ENCODE measurements around the gene AGXT.
A peak's percentile ranks its signal among the peaks of the same experiment; 100 is the strongest.

AGXT gene

GRCh38 chr2:240915526-240916341, 47.1 kb downstream of the AGXT start:
- no peak for DNase-seq (ENCODE audit: low read depth)

- no peak for DNase-seq (ENCODE audit: low read depth)
Observed at GRCh38 chr2:240916571-240917008, 48.0 kb downstream of the AGXT start.

- DNase-seq (ENCODE audit: low read depth): no peak
Observed at GRCh38 chr2:240917009-240917683, 48.5 kb downstream of the AGXT start.

GRCh38 chr2:240917684-240918257, 49.1 kb downstream of the AGXT start:
- no peak for DNase-seq (ENCODE audit: low read depth)

DNA sequence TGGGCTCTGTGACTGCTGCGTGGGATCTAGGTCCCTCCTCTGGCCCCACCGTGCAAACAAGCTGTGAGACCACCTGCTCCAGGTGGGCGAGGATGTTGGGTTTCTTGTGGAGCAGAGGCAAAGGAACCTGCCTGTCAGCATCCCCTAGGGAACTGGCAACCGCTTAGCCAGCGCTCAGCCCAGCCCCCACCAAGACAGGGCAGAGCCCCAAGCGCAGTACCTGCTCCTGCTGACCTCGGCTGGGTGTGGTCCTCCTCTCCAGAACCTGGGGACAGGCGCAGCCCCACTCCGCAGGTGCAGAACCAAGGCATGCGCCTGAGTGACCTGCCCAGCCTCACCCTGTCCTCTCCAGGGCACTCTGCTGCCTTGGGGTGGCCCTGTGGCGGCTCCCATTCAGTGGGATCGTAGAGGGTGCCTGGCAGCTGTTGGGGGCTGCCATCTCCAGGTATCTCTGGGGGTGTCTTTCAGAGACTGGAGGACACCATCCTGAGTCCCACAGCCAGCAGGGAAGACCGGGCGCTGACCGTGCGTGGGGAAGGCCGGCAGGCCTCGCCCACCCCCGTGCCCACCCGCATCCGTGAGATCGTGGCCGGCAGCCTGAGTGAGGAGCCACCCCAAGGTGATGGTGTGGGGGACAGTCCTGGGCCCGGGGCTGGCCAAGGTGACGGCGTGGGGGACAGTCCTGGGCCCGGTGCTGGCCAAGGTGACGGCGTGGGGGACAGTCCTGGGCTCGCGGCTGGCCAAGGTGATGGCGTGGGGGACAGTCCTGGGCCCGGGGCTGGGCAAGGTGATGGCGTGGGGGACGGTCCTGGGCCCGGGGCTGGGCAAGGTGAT, 49.9 kb downstream of the AGXT start:
- DNase-seq (ENCODE audit: low read depth): no peak

DNA sequence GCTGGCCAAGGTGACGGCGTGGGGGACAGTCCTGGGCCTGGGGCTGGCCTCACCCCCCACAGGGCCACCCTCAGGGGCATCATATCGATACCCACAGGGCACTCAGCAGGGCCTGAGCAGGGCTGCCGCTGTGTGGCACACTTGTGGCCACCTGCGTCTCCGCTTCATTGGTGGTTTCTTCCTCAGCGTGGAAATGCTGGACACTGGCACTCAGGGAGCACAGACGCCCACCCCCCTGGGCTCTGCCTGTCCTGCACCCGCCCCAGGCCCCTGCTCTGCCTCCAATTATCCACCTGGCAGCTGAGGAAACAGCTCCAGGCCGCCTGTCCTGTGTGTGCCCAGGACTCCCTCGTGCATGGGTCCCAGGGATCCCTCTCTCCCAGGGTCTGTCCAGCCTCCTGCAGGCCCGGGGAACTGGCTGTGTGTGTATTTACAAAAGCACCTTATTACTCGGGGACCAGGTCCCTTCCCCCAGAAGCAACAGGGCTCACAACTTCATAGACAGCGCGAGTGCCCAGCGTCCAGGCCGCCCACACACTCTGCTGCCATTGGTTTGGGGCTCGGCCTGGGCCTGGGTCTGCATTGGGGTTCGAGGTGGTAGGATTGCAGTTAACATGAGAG, 50.6 kb downstream of the AGXT start:
- DNase-seq (ENCODE audit: low read depth): no peak

DNA sequence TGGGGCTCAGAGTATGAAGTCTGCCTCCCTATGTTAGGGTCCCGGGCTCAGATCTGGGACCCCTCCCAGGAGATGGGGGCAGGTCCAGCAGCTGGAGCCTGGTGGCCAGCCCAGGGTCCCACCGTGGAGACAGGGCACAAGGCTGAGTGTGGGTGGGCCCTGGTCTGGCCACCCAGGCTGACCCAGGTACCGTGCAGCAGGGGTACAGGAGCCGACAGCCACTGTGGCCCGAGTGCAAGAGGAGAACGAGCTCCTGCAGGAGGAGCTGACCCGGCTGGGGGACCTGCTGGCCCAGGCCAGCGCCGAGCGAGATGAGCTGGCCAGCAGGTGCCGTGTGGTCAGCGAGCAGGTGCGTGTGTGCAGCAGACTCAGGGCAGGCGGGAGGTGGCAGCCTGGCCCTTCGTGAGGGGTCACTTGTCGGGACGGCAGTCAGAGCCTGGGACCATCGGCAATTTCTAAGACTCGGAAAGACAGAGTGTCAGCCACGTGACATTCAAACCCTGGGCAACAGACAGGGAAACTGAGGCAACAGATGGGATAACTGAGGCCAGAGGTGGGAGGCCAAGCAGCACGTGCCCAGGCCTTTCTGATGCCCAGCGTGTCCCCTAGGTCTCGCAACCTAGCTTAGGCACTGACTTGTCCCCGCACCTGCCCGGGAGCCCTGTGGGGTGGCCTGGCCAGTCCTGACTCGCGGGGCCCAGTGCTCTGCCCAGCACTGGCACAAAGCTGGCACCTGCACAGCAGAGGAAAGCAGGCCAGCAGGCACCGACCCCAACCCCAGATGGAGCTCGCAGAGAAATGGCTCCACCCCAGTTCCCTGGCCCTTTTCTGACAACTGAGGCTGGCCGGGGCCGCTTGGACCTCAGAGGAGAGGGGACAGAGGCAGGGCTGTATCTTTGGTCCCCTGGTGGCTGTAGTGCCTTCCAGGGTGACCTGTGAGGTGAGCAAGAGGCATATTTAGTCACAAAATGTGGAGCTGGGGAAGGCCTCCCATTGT, 51.5 kb downstream of the AGXT start:
- DNase-seq (ENCODE audit: low read depth): no peak

GRCh38 chr2:240920783-240921231, 52.2 kb downstream of the AGXT start:
- DNase-seq (ENCODE audit: low read depth): no peak

GRCh38 chr2:240921311-240921994, 52.8 kb downstream of the AGXT start:
- peak; percentile 62 for DNase-seq (ENCODE audit: low read depth)

GRCh38 chr2:240921995-240922244, 53.3 kb downstream of the AGXT start:
- DNase-seq (ENCODE audit: low read depth): no peak

DNA sequence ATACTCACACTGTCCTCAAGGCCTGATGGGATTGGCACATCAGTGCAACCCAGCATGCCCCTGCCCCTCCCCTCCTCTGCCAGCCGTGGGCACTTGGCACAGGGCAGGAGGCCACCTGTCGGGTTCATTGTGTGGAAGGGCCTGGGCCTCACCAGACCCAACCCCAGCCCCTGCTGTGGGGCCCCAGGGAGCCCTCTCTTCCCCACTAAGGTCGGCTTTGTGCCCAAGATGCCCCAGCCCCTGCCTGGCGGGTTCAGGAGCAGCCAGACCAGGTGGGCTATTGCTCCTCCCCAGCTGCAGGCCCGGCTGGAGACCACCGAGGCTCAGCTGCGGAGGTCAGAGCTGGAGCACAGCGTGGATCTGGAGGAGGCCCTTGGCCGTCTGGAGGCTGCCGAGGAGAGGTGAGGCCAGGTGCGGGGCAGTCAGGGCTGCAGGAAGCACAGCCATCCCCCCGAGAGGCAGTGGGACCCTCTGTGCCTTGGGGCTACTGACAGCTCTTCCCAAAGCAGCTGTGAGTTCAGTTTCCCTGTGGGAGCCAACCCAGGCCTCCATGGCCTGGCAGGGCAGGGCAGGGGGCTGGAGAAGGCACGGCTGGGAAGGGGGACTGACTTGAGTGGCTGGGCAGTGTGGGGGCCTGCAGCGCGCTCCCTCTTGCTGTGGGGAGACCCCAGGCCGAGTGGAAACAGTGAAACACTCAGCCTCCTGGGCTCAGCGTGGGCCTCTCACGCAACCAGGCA, 53.8 kb downstream of the AGXT start:
- no peak for DNase-seq (ENCODE audit: low read depth)

- no peak for DNase-seq (ENCODE audit: low read depth)
Observed at GRCh38 chr2:240922982-240923537, 54.4 kb downstream of the AGXT start.

- no peak for DNase-seq (ENCODE audit: low read depth)
Observed at GRCh38 chr2:240925191-240925567, 56.6 kb downstream of the AGXT start.

DNA sequence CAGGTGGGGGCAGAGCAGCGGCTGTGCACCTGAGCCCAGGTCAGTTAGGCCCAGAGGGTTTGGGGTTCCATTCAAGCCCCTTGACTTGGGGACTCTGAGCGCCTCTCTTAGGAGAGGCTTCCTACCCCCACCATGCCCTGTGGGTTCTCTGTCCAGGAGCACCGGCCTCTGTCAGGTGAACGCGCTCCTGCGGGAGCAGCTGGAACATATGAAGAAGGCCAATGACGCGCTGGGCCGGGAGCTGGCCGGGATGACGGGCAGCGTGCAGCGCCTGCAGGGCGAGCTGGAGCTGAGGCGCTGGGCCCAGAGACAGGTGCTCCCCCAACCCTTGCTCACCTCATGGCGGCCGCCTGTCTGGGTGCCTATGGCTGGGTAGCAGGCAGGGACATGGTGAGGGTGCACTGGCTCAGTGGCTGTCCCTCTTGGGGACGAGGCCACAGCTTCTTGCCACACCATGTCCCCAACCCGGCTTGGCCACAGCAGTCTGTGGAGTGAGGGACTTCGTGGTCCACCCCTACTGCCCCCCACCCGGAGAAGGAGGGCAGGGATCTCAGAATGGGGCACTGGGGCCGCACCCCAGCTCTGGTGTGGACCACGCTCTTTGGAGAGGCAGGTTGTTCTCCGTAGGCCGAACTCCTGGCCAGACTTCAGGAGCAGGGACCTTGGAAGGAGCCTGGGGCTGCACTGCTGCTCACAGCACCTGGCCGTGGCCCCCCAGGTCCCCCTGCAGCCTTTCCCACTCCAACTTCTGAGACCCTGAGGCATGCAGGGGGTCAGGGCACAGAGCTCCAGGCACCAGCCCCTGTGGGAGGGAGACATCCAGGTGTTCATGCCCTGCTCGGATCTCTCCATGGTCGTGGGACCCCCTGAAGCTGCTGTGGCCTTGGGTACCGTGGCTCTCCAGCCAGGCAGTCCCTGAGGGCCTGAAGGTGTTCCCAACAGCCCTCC, 57.2 kb downstream of the AGXT start:
- no peak for DNase-seq (ENCODE audit: low read depth)

GRCh38 chr2:240926516-240927389, 58.1 kb downstream of the AGXT start:
- no peak for DNase-seq (ENCODE audit: low read depth)

DNA sequence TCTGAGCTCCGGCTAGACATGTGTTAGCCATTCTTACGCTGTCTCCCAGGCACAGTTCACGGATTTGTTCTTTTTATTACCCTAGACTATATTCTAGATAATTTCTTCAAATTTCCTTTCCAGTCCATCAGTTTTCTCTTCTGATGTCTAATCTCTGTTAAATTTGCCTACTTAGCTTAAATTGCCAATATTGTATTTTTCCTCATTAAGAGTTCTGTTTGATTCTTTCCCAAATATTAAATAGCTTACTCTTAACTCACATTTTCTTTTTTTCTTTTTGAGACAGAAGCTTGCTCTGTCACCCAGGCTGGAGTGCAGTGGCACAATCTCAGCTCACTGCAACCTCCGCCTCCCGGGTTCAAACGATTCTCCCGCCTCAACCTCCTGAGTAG, 58.8 kb downstream of the AGXT start:
- no peak for DNase-seq (ENCODE audit: low read depth)
